Fibroblast of skin of scalp (primary cell): Measurements from ENCODE around the gene IPO4.

ENCODE experiments used
- DNase-seq: peaks from one replicate; pipeline ENCODE4 v3.0.0-alpha.2; 2013

Gene IPO4

GRCh38 chr14:24146453-24146977 is 42.1 kb downstream of the IPO4 start, which contains the start of gene PSME2:
Gene PSME2, minus strand, starts transcription at chr14:24146610. Its CDS starts 29 bp downstream, at chr14:24146581.
- peak; percentile 99 for DNase-seq

DNA sequence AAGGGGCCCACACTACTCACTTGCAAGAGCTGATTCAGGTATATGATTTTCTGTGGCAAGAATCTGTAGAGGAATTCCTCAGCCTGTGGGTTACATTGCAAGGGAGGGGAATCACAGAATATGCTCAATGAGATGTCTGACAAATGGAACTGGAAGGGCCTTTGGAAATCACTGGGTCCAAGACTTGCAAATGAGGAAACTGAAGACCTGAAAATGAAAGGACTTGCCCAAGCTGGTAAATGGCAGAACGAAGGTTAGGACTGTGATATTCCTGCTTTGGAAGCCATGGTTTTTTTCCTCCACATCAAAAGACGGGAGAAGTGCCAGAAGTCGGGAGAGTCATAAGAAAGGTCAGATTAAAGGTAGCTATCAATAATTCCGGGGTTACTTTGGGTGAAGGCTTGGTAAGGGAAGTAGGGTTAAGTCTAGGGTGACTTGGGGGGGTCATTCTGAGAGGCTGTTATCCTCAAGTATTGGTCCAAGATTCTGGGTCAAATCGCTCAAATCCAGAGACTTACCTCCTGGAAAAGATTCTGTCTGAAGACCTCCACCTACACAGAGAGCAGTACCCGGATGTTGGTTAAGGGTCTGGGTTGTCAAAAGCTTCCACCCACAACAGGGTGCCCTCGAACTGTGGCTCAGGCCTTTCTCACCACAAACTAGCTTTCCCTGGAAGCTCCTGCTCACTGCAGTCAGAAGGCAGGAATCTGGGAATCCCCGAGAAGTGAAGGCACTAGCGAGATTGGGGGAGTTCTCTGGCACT is 42.7 kb downstream of the IPO4 start:
- no peak for DNase-seq

DNA sequence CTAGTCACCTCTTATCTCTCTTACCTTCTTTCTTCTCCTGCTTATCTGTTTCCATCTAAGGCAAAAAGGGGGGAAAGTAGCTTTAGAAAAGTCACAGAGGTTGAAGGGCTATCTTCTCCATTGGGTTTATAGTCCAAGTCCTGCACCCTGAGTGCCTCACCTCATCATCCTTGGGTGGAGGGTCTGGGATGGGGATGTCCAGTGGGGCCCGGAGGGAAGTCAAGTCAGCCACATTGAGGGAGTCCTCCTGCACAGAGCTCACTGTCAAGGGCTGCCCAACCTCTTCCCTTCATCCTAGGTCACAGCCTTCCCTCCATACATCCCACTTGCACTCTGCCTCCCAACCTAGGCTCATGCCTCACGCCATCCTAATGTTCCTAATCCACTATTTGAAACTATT is 43.4 kb downstream of the IPO4 start:
- no peak for DNase-seq

- no peak for DNase-seq
These were observed 44.2 kb downstream of the IPO4 start for GRCh38 chr14:24144451-24144850.

GRCh38 chr14:24143511-24143910 is 45.1 kb downstream of the IPO4 start:
- DNase-seq: peak; percentile 82

- DNase-seq: peak; percentile 99
These were observed 47.3 kb downstream of the IPO4 start, which contains the start of gene EMC9 for GRCh38 chr14:24141097-24141880. Gene EMC9, minus strand, starts transcription at chr14:24141591. Its CDS starts 287 bp downstream, at chr14:24141304.

GRCh38 chr14:24139272-24139934 is 49.2 kb downstream of the IPO4 start:
- no peak for DNase-seq

- no peak for DNase-seq
These were observed 50.0 kb downstream of the IPO4 start for GRCh38 chr14:24138396-24139271.

- no peak for DNase-seq
These were observed 50.9 kb downstream of the IPO4 start for GRCh38 chr14:24137529-24138395.

DNA sequence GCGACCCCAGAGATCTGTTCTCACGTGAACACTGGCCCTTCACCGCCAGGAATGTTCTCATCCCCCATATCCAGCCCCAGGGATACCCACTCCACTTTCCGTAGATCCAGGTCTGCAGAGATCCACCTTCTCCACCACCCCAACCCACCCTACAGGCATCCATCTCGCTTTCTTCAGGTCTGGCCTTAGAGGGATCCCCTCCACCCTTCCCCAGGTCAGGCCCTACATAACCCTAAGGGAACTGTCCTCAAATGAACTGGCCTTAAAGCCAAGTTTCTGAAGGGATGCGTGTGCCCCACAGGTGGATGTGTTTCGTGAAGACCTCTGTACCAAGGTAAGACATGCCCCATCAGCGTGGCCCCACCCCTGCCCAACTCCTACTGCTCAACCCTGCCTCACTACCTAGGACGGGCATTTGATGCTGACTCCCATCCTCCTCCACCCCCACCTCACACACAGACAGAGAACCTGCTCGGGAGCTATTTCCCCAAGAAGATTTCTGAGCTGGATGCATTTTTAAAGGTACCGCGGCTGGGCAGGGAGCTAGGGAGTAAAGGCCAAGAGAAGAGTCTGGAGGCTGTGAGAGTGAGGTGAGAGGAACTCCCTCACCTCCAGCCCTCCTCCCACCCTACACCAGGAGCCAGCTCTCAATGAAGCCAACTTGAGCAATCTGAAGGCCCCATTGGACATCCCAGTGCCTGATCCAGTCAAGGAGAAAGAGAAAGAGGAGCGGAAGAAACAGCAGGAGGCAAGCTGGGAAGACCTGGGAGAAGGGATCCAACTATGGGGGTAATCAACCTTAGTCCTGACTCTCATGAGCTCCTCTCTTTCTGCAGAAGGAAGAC is 51.7 kb downstream of the IPO4 start:
- DNase-seq: no peak

GRCh38 chr14:24135834-24136683 is 52.6 kb downstream of the IPO4 start, which contains the start of gene PSME1:
Gene PSME1, plus strand, starts transcription at chr14:24136194. Its CDS starts 69 bp downstream, at chr14:24136263.
- DNase-seq: peak; percentile 87

- DNase-seq: no peak
These were observed 53.1 kb downstream of the IPO4 start for GRCh38 chr14:24135584-24135833.

DNA sequence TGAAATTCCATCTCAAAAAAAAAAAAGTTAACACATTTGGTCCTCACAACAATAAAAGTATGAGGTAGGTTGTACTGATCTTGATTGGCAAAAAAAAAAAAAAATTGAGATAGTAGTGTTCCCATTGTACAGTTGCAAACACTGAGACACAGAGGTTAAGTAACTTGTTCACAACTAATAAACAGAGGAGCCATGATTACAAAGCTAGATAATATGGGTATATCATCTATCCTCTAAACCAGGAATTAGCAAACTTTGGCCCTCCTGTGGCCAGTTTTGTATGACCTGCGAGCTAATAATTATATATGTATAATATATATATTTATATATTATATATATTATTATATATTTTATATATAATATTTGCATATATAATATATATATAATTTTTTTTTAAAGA is 54.9 kb downstream of the IPO4 start:
- DNase-seq: no peak

GRCh38 chr14:24132976-24133375 is 55.6 kb downstream of the IPO4 start:
- DNase-seq: no peak

GRCh38 chr14:24132061-24132685 is 56.4 kb downstream of the IPO4 start:
- no peak for DNase-seq

DNA sequence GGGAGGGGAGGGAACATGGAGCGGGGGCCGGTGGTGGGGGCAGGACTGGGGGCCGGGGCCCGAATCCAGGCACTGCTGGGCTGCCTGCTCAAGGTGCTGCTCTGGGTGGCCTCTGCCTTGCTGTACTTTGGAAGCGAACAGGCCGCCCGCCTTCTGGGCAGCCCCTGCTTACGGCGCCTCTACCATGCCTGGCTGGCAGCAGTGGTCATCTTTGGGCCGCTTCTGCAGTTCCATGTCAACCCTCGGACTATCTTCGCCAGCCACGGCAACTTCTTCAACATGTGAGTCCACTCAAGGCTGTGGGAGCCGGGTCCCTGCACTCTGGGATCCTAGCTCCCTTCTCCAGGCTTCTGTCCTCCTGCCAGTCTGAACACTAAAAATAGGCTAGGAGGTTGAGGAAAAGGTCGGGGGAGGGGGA is 57.1 kb downstream of the IPO4 start:
- no peak for DNase-seq

DNA sequence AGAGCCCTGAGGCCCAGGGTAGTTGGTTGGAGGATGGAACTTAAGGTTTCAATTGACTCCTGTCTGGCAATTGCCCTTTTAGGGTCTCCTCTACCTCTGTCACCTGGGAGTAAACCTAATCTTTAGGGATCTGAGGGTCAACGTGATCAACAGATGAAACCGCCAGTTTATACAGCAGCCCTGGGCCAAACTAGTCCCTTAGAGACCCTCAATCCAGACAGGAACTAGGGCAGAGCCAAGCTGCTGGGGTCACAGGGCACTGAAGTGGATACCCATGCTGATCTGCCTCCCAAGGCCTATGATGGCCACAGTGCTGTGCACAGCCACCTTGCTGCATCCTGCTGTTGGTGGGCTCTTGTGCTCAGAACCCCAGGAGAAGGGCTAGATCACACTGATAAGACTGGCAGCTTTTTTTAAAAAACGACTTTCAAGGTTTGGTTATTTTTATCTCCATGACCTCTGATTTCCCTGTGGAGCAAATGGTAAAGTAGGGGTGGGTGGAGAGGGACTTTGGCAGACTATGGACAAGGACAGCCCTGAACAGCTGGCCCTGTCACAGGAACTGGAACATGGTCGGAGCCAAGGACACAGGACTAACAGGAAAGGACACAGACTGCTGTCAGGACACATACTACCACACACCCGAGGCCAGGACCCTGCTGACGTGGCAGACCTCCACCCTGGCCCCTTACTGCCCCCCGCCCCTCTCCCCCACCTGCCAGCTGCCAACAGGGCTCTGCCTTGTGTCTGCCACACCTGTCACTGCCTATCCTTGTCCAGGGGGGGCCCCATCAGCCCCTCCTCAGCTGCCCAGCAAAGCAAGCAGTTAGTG is 57.7 kb downstream of the IPO4 start:
- DNase-seq: no peak

DNA sequence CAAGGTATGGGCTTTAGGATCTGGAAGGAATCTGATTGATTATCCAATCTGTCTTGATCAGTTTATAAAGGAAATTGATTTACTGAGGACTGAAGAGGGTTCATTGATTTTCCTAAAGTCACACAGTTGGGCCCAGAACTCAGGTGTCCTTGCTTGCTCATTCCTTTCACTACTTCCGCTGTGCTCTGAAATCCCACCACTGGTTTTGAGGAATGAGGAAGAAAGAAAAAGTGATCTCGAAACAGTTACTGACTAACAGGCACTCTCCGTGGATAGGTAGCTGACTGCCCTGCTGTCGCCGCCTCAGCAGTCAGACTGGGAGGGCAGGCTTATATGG is 58.3 kb downstream of the IPO4 start, which contains the start of gene FITM1:
FITM1 (plus strand) TSS at position 280 of the 337 bp plus-strand sequence. CDS start 905 bp downstream, outside the sequence.
- DNase-seq: no peak
